GM12878 (cell line): ENCODE measurements around the gene ITGA11. TPM values are rescaled to one million over a fixed set of nuclear protein-coding genes. Genes with fewer than 3 reads are reported as not detected.

Experiments used
- ATAC-seq: fragments of 200-7000 bp; cut with Tn5 transposase; 3 replicates; pipeline ENCODE4 v1.9.1; 2020; ENCODE audit warnings: mild to moderate bottlenecking, moderate library complexity
- BruUV-seq: library from RNA; stranded (reverse); fragments of 400-500 nt; replicated peaks from 2 replicates; lab custom pipeline; 2021; lab: Mats Ljungman, UMichigan
- CTCF ChIA-PET: fragments of 300-600 bp; sonication (Branson Sonifier 250); formaldehyde crosslinking; extraction: SDS; loops from one replicate; lab custom pipeline; 2021; ENCODE audit warnings: inconsistent platforms; lab: Yijun Ruan, JAX
- POLR2A ChIA-PET: fragments of 350-600 bp; formaldehyde crosslinking; extraction: SDS; loops from one replicate; lab custom pipeline; 2021; ENCODE audit warnings: inconsistent platforms; lab: Charles Lee
- RAD21 ChIA-PET: fragments of 300-600 bp; sonication (Branson Sonifier 250); formaldehyde crosslinking; loops from one replicate; lab custom pipeline; 2023; ENCODE audit warnings: antibody characterized with exemption; ENCODE audit not compliant: unreplicated experiment; lab: Charles Lee
- SMC1A ChIA-PET: fragments of 300-600 bp; sonication (Branson Sonifier 250); formaldehyde crosslinking; loops from one replicate; lab custom pipeline; 2023; ENCODE audit not compliant: unreplicated experiment, uncharacterized antibody; lab: Charles Lee
- DNase-seq: peaks from one replicate; pipeline ENCODE4 v3.0.0-alpha.2; 2011; ENCODE audit warnings: low read depth, low spot score
- FAIRE-seq: peaks from 3 replicates; lab custom pipeline; 2011; peaks lifted over from hg19 to GRCh38; lab: Jason Lieb, UNC
- H2AFZ ChIP-seq: 2 replicates; pipeline ENCODE4 v1.6.0; 2011; ENCODE audit warnings: low read depth, low read length, control low read depth; ENCODE audit not compliant: control insufficient read depth
- H3K27ac ChIP-seq: 2 replicates; pipeline ENCODE4 v1.5.1; 2011; ENCODE audit warnings: control low read depth; ENCODE audit not compliant: control insufficient read depth, insufficient read depth
- H3K27me3 ChIP-seq, 2 experiments: replicated peaks in 1 of 2; 2 replicates each; pipeline versions ENCODE4 v1.6.0 to v1.6.1; 2011; ENCODE audit warnings: low read length in 1 of 2; ENCODE audit not compliant: control insufficient read depth in 2 of 2, insufficient read depth in 2 of 2
- H3K36me3 ChIP-seq, 2 experiments: 2 replicates each; pipeline ENCODE4 v1.5.1; 2011; ENCODE audit warnings: low read length in 1 of 2; ENCODE audit not compliant: control insufficient read depth in 2 of 2, insufficient read depth in 2 of 2
- H3K4me1 ChIP-seq: 2 replicates; pipeline ENCODE4 v1.6.1; 2011; ENCODE audit warnings: mild to moderate bottlenecking, low read length, moderate library complexity, mixed read lengths; ENCODE audit not compliant: control insufficient read depth, insufficient read depth
- H3K4me2 ChIP-seq: 2 replicates; pipeline ENCODE4 v1.6.0; 2011; ENCODE audit warnings: control low read depth; ENCODE audit not compliant: control insufficient read depth, insufficient read depth
- H3K4me3 ChIP-seq: fragments of 200-600 bp; sonication (generic); 2 replicates; pipeline ENCODE4 v1.5.1; 2016
- H3K79me2 ChIP-seq: 2 replicates; pipeline ENCODE4 v1.6.0; 2011; ENCODE audit warnings: low read length; ENCODE audit not compliant: control insufficient read depth, insufficient read depth
- H3K9ac ChIP-seq: 2 replicates; pipeline ENCODE4 v1.8.0; 2011; ENCODE audit warnings: low read length, control low read depth, mixed read lengths; ENCODE audit not compliant: control insufficient read depth, insufficient read depth
- H3K9me3 ChIP-seq: replicated peaks from 3 replicates; pipeline ENCODE4 v1.5.1; 2011; ENCODE audit warnings: mild to moderate bottlenecking, low read length; ENCODE audit not compliant: control insufficient read depth, insufficient read depth
- H4K20me1 ChIP-seq: 2 replicates; pipeline ENCODE4 v1.6.0; 2011; ENCODE audit not compliant: control insufficient read depth, insufficient read depth
- EP300 ChIP-seq, 2 experiments: fragments of 150-350 bp in 1 of 2; IDR thresholded peaks; 2 replicates each; pipeline ENCODE4 v1.6.1; 2011 to 2012; ENCODE audit warnings: low read depth in 2 of 2, low read length in 2 of 2, borderline replicate concordance in 1 of 2, improper control_type of control experiment in 1 of 2, inconsistent platforms in 1 of 2; ENCODE audit not compliant: control insufficient read depth in 1 of 2
- ETV6 ChIP-seq, 2 experiments: fragments of 450-650 bp in 1 of 2; IDR thresholded peaks in 1 of 2; conservative IDR thresholded peaks in 1 of 2; 2 replicates each; pipeline ENCODE4 v1.6.1; 2014; ENCODE audit warnings: antibody characterized with exemption in 1 of 2, borderline replicate concordance in 1 of 2, low read depth in 1 of 2, mild to moderate bottlenecking in 1 of 2, moderate library complexity in 1 of 2
- IKZF1 ChIP-seq: fragments of 450-650 bp; conservative IDR thresholded peaks from 2 replicates; pipeline ENCODE4 v1.6.1; 2017; ENCODE audit warnings: antibody characterized with exemption, mild to moderate bottlenecking
- NFYB ChIP-seq: IDR thresholded peaks from 2 replicates; pipeline ENCODE4 v1.6.1; 2011; ENCODE audit warnings: low read depth, mild to moderate bottlenecking, low read length, improper control_type of control experiment, moderate library complexity; ENCODE audit not compliant: insufficient read depth
- NRF1 ChIP-seq: conservative IDR thresholded peaks from 2 replicates; pipeline ENCODE4 v1.6.1; 2011; ENCODE audit warnings: mild to moderate bottlenecking, low read depth, low read length, improper control_type of control experiment
- PAX5 ChIP-seq: IDR thresholded peaks from 2 replicates; pipeline ENCODE4 v1.6.1; 2011; ENCODE audit warnings: low read depth, low read length, borderline replicate concordance
- POLR2AphosphoS2 ChIP-seq: IDR thresholded peaks from 2 replicates; pipeline ENCODE4 v1.6.1; 2011; ENCODE audit warnings: low read depth, mild to moderate bottlenecking, low read length, improper control_type of control experiment, moderate library complexity
- POU2F2 ChIP-seq: IDR thresholded peaks from 3 replicates; pipeline ENCODE4 v1.6.1; 2011; ENCODE audit warnings: low read depth, mild to moderate bottlenecking, low read length, borderline replicate concordance
- RBBP5 ChIP-seq: fragments of 200-600 bp; sonication (generic); conservative IDR thresholded peaks from 2 replicates; pipeline ENCODE4 v1.6.1; 2016
- SMAD1 ChIP-seq: fragments of 450-650 bp; IDR thresholded peaks from 2 replicates; pipeline ENCODE4 v1.6.1; 2018; ENCODE audit warnings: mild to moderate bottlenecking, low read depth; ENCODE audit not compliant: partially characterized antibody
- SRF ChIP-seq, 2 experiments: IDR thresholded peaks; 2 replicates each; pipeline ENCODE4 v1.6.1; 2011; ENCODE audit warnings: low read depth in 2 of 2, low read length in 2 of 2, mild to moderate bottlenecking in 1 of 2, moderate library complexity in 1 of 2
- ZNF622 ChIP-seq: fragments of 450-650 bp; IDR thresholded peaks from 2 replicates; pipeline ENCODE4 v1.6.1; 2017; ENCODE audit warnings: mild to moderate bottlenecking, inconsistent platforms
- WGBS: methylation state at CpG from one replicate; pipeline ENCODE4 v1.1.6; 2016; ENCODE audit warnings: low lambda C conversion rate; ENCODE audit not compliant: insufficient replicate concordance, insufficient coverage; ENCODE audit errors: missing lambda C conversion rate; 5-methylcytosine and 5-hydroxymethylcytosine counted together
- in situ Hi-C: fragments of 300-500 bp; cut with MboI; formaldehyde crosslinking; loops from 9 replicates; pipeline ENCODE4 v1.14.3; 2018; ENCODE audit warnings: mixed read lengths
- intact Hi-C: fragments of 100-400 bp; cut with micrococcal nuclease; formaldehyde crosslinking; loops from one replicate; pipeline ENCODE4 v1.14.2; 2022; ENCODE audit not compliant: unreplicated experiment
- polyA plus RNA-seq, 11 experiments: library from polyadenylated mRNA; depleted of rRNA in 4 of 11; unstranded in 6 of 11; stranded (reverse) in 5 of 11; fragments of >200 nt; fragmentation: Nextera tagmentation in 4 of 11; fragmentation: Illumina TruSeq in 1 of 11; extraction: Ambion mirVana in 4 of 11; extraction: Trizol in 1 of 11; gene quantifications; 1 replicate in 1 of 11; 2 replicates in 10 of 11; pipeline versions ENCODE4 v1.2.1 to v1.2.3, GENCODE V29; 2011 to 2016; ENCODE audit warnings: inconsistent platforms in 2 of 11, missing spikeins in 2 of 11, low read depth in 1 of 11
- total RNA-seq, 4 experiments: library from RNA; depleted of rRNA in 3 of 4; stranded (reverse); fragments of >200 nt in 3 of 4; fragmentation: Illumina TruSeq in 1 of 4; extraction: Trizol in 1 of 4; gene quantifications; 2 replicates each; pipeline versions ENCODE4 v1.2.1 to v1.2.3, GENCODE V29; 2013 to 2021
- TF ChIP-seq, protein P1 (sequence below): IDR thresholded peaks from 2 replicates; pipeline ENCODE4 v1.6.1; 2012; ENCODE audit warnings: low read length, inconsistent platforms
- TF ChIP-seq, protein P2 (sequence below): fragments of 450-650 bp; IDR thresholded peaks from 2 replicates; pipeline ENCODE4 v1.6.1; 2017; ENCODE audit warnings: mild to moderate bottlenecking, low read depth, inconsistent platforms; ENCODE audit not compliant: poor library complexity, severe bottlenecking

ITGA11 gene
- total and polyA plus RNA-seq, 10 of the 15 experiments (the other 5 are each of a cell fraction or from before 2014, with no cell fraction given): under 0.01 to 0.36 (median 0.13) TPM; not detected in 1

DNA sequence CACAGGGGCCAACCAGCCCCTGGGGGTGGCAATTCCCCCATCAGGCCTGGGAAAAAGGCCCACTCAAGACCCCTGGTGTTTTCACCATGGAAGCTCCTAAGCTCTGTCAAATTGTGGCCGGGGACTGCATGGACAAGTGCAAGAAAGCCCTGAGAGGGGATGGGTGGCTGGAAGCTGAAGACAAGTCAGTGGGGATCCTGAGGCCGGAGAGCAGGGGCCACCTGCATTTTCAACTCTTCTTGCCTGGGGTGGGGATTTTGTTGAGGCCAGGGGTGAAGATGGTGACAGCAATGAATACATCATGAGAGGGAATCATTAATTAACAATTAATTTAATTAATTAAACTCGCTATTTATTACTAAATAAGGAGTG, 120.5 kb downstream of the ITGA11 start:
- no peak overlapping the region for H3K9ac ChIP-seq
- DNase-seq (no peak), FAIRE-seq (no peak), ATAC-seq (no peak)
- H3K27me3 ChIP-seq: no peaks in the 10 kb centered on the region
- WGBS: 50% methylated on average over 3 of the region's 3 CpGs
- H3K4me2 ChIP-seq: no peak overlapping the region
- in situ Hi-C loops: no loop called here
- intact Hi-C loops: no loop called here
- no TSS peak for BruUV-seq
- ChIA-PET SMC1A (no interaction called here), CTCF (no interaction called here), RAD21 (no interaction called here)
- no peaks in the 10 kb centered on the region for H3K9me3 ChIP-seq
- peaks cover 2% of the 10 kb centered on the region for H3K4me1 ChIP-seq
- H4K20me1 ChIP-seq: no peaks in the 10 kb centered on the region
- H3K36me3 ChIP-seq: no peaks in the 10 kb centered on the region
- no peak overlapping the region for H3K27ac ChIP-seq
- H2AFZ ChIP-seq: no peak overlapping the region
- TF ChIP-seq ZNF622: no peak
- no peak for TF ChIP-seq NFYB
- TF ChIP-seq, all 136 proteins: peak for 0
- POLR2A ChIA-PET: no interaction called here
- Histone ChIP-seq H3K4me3 (no peak overlapping the region), H3K79me2 (no peaks in the 10 kb centered on the region)

DNA sequence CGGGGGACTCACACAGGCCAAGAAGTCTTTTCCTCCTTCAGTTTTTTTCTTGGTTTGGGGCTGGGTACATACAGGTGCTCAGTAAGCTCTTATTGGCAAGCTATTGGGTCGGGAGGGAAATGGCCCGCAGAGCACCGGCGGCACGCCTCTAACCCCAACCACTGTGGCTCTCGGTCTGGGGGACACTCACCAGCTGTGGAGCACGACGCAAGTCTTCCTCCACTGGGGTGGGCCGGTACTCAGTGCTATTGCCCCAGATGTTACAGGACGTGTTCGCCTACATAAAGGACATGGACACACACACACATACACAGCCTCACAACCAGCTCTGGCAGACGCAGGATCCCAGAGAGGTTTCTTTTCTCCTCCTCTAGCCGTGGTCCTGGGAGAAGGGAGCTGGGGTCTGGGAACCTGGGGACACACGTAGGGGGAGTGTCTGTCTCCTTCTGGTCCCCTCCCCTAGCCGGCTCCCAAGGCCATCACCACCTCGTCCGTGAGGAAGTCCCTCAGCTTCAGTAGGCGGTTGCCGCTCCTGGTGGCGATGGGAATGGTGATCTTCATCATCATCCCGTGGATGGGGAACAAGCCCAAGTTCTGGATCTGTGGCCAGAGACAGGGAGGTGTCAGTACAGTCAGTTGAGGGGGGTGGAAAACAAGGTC, 121.0 kb downstream of the ITGA11 start:
- WGBS: 60% methylated on average over 22 of the region's 22 CpGs
- TF ChIP-seq SRF (IDR thresholded peaks at IDR 0.05; ENCODE audit: low read depth in 2 of 2, low read length in 2 of 2) (no peak), EP300 (IDR thresholded peaks at IDR 0.05; ENCODE audit: borderline replicate concordance in 1 of 2, control insufficient read depth in 1 of 2, low read depth in 2 of 2, low read length in 2 of 2) (no peak), RBBP5 (no peak), NRF1 (no peak), ETV6 (conservative IDR thresholded peaks at IDR 0.05 in 1 of 2, IDR thresholded peaks at IDR 0.05 in 1 of 2; ENCODE audit: borderline replicate concordance in 1 of 2, low read depth in 1 of 2) (no peak), POU2F2 (no peak), POLR2AphosphoS2 (no peak), IKZF1 (no peak), PAX5 (no peak), SMAD1 (no peak)
- TF ChIP-seq, protein P1, sequence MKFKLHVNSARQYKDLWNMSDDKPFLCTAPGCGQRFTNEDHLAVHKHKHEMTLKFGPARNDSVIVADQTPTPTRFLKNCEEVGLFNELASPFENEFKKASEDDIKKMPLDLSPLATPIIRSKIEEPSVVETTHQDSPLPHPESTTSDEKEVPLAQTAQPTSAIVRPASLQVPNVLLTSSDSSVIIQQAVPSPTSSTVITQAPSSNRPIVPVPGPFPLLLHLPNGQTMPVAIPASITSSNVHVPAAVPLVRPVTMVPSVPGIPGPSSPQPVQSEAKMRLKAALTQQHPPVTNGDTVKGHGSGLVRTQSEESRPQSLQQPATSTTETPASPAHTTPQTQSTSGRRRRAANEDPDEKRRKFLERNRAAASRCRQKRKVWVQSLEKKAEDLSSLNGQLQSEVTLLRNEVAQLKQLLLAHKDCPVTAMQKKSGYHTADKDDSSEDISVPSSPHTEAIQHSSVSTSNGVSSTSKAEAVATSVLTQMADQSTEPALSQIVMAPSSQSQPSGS: no peak
- TF ChIP-seq, protein P2, sequence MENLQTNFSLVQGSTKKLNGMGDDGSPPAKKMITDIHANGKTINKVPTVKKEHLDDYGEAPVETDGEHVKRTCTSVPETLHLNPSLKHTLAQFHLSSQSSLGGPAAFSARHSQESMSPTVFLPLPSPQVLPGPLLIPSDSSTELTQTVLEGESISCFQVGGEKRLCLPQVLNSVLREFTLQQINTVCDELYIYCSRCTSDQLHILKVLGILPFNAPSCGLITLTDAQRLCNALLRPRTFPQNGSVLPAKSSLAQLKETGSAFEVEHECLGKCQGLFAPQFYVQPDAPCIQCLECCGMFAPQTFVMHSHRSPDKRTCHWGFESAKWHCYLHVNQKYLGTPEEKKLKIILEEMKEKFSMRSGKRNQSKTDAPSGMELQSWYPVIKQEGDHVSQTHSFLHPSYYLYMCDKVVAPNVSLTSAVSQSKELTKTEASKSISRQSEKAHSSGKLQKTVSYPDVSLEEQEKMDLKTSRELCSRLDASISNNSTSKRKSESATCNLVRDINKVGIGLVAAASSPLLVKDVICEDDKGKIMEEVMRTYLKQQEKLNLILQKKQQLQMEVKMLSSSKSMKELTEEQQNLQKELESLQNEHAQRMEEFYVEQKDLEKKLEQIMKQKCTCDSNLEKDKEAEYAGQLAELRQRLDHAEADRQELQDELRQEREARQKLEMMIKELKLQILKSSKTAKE: no peak

More for the DNA sequence above, 121.0 kb downstream of the ITGA11 start:
- Histone ChIP-seq H3K4me3 (no peak overlapping the region), H3K79me2 (no peaks in the 10 kb centered on the region), H3K4me1 (peaks cover 4% of the 10 kb centered on the region), H3K36me3 (no peaks in the 10 kb centered on the region), H2AFZ (no peak overlapping the region), H3K4me2 (no peak overlapping the region), H3K9me3 (no peaks in the 10 kb centered on the region), H3K27ac (no peak overlapping the region), H3K27me3 (no peaks in the 10 kb centered on the region), H3K9ac (no peak overlapping the region), H4K20me1 (no peaks in the 10 kb centered on the region)
- ATAC-seq: no peak
- no peak for DNase-seq
- ChIA-PET POLR2A (no interaction called here), RAD21 (no interaction called here), CTCF (interaction anchor here (1.6 kb wide), 1 partner anchor 58 kb away, joined by 6 read pairs; no protein-coding TSS in a partner anchor), SMC1A (no interaction called here)
- FAIRE-seq: no peak
- in situ Hi-C loops (no loop called here), intact Hi-C loops (no loop called here)
- BruUV-seq: no TSS peak
